SU-DHL-6 (cell line): ENCODE results near the gene B4GALT5.

ENCODE experiments used
- H2AFZ ChIP-seq: fragments of 200-600 bp; sonication (generic); 2 replicates; pipeline ENCODE4 v1.6.1; 2014; ENCODE audit warnings: low read depth, mild to moderate bottlenecking, moderate library complexity, mixed read lengths, antibody characterized with exemption, low read length; ENCODE audit not compliant: severe bottlenecking
- H3F3A ChIP-seq: fragments of 200-600 bp; shearing (Covaris generic); 2 replicates; pipeline ENCODE4 v1.6.0; 2016; ENCODE audit warnings: antibody characterized with exemption, mild to moderate bottlenecking; ENCODE audit not compliant: insufficient read depth
- H3K27ac ChIP-seq: fragments of 200-600 bp; sonication (generic); 2 replicates; pipeline ENCODE4 v1.5.1; 2016; ENCODE audit warnings: low read depth, mild to moderate bottlenecking, low read length, moderate library complexity, mixed read lengths
- H3K27me3 ChIP-seq: fragments of 200-600 bp; sonication (generic), shearing (Covaris generic); 2 replicates; pipeline ENCODE4 v1.6.0; 2014; ENCODE audit warnings: mild to moderate bottlenecking, low read length
- H3K36me3 ChIP-seq: fragments of 200-600 bp; sonication (generic); 2 replicates; pipeline ENCODE4 v1.6.1; 2014; ENCODE audit warnings: mild to moderate bottlenecking, low read length, mixed read lengths
- H3K4me2 ChIP-seq: fragments of 300-600, 200-600 bp; shearing (Covaris generic), sonication (generic); 2 replicates; pipeline ENCODE4 v1.6.0; 2014; ENCODE audit warnings: low read length, low read depth, mild to moderate bottlenecking; ENCODE audit not compliant: poor library complexity, severe bottlenecking
- H3K4me3 ChIP-seq: fragments of 200-600 bp; sonication (generic); 2 replicates; pipeline ENCODE4 v1.5.1; 2014; ENCODE audit warnings: antibody characterized with exemption, low read length, mild to moderate bottlenecking, mixed read lengths; ENCODE audit not compliant: insufficient read depth, poor library complexity, severe bottlenecking
- H3K79me2 ChIP-seq: fragments of 200-600 bp; sonication (generic); 2 replicates; pipeline ENCODE4 v1.6.1; 2014; ENCODE audit warnings: mild to moderate bottlenecking, low read length, moderate library complexity; ENCODE audit not compliant: insufficient read depth
- H3K9ac ChIP-seq: fragments of 200-600 bp; sonication (generic); 2 replicates; pipeline ENCODE4 v1.7.0; 2014; ENCODE audit warnings: mild to moderate bottlenecking, low read length
- H3K9me2 ChIP-seq: fragments of 200-600 bp; sonication (generic); replicated peaks from 2 replicates; pipeline ENCODE4 v1.6.1; 2014; ENCODE audit warnings: low read length; ENCODE audit not compliant: insufficient read depth
- H3K9me3 ChIP-seq: fragments of 200-600 bp; sonication (generic); 2 replicates; pipeline ENCODE4 v1.6.1; 2014; ENCODE audit warnings: low read length, mixed read lengths; ENCODE audit not compliant: insufficient read depth
- H4K20me1 ChIP-seq: fragments of 200-600 bp; sonication (generic); 2 replicates; pipeline ENCODE4 v1.6.1; 2014; ENCODE audit warnings: low read depth, mild to moderate bottlenecking, antibody characterized with exemption, low read length, moderate library complexity, mixed read lengths
- CTCF ChIP-seq: fragments of 200-600 bp; sonication (generic); IDR thresholded peaks from one replicate; pipeline ENCODE4 v1.5.1; 2017; ENCODE audit warnings: antibody characterized with exemption, mild to moderate bottlenecking, low read length, moderate library complexity; ENCODE audit not compliant: insufficient read depth, poor library complexity, severe bottlenecking
- EZH2phosphoT487 ChIP-seq: fragments of 200-600 bp; sonication (generic), shearing (Covaris generic); conservative IDR thresholded peaks from 2 replicates; pipeline ENCODE4 v1.6.1; 2018; ENCODE audit warnings: mild to moderate bottlenecking, antibody characterized with exemption, low read length, moderate library complexity, mixed read lengths

The B4GALT5 gene

GRCh38 chr20:49590163-49591017, 123.3 kb downstream of the B4GALT5 start:
- no peak overlapping the region for H3K4me3 ChIP-seq
- no peaks in the 10 kb centered on the region for H3K9me2 ChIP-seq
- H3K36me3 ChIP-seq, result no peaks in the 10 kb centered on the region
- no peak overlapping the region for H3K27ac ChIP-seq
- no peaks in the 10 kb centered on the region for H3F3A ChIP-seq
- H3K9ac ChIP-seq, result no peak overlapping the region
- H3K9me3 ChIP-seq, result no peaks in the 10 kb centered on the region
- no peak overlapping the region for H3K4me2 ChIP-seq
- no peaks in the 10 kb centered on the region for H3K27me3 ChIP-seq
- H4K20me1 ChIP-seq, result no peaks in the 10 kb centered on the region
- TF ChIP-seq CTCF, result no peak
- H3K79me2 ChIP-seq, result no peaks in the 10 kb centered on the region
- H2AFZ ChIP-seq, result no peak overlapping the region

- no peak overlapping the region for H3K4me2 ChIP-seq
- no peaks in the 10 kb centered on the region for H4K20me1 ChIP-seq
- H3K27ac ChIP-seq, result no peak overlapping the region
- H3K4me3 ChIP-seq, result no peak overlapping the region
- TF ChIP-seq EZH2phosphoT487 (no peak), CTCF (no peak)
- H3F3A ChIP-seq, result no peaks in the 10 kb centered on the region
- H2AFZ ChIP-seq, result no peak overlapping the region
- H3K9ac ChIP-seq, result no peak overlapping the region
- H3K9me3 ChIP-seq, result no peaks in the 10 kb centered on the region
- no peaks in the 10 kb centered on the region for H3K36me3 ChIP-seq
- H3K27me3 ChIP-seq, result no peaks in the 10 kb centered on the region
- H3K79me2 ChIP-seq, result no peaks in the 10 kb centered on the region
- H3K9me2 ChIP-seq, result no peaks in the 10 kb centered on the region
These were observed 123.9 kb downstream of the B4GALT5 start for GRCh38 chr20:49589747-49590146.

- Histone ChIP-seq H3K9me3 (no peaks in the 10 kb centered on the region), H3K79me2 (no peaks in the 10 kb centered on the region), H4K20me1 (no peaks in the 10 kb centered on the region), H3K27me3 (no peaks in the 10 kb centered on the region), H3K4me2 (no peak overlapping the region), H3K9ac (no peak overlapping the region), H2AFZ (no peak overlapping the region), H3F3A (no peaks in the 10 kb centered on the region), H3K4me3 (no peak overlapping the region), H3K27ac (no peak overlapping the region), H3K36me3 (no peaks in the 10 kb centered on the region), H3K9me2 (no peaks in the 10 kb centered on the region)
- TF ChIP-seq EZH2phosphoT487 (no peak), CTCF (no peak)
These were observed 126.5 kb downstream of the B4GALT5 start for GRCh38 chr20:49587111-49587570.
